SK-N-MC (cell line): ENCODE data around the gene PEX14.

Experiments used
- EZH2 ChIP-seq: fragments of 200-600 bp; sonication (generic); IDR thresholded peaks from one replicate; pipeline ENCODE4 v1.6.1; 2017; ENCODE audit warnings: antibody characterized with exemption
- FOXP2 ChIP-seq: optimal IDR thresholded peaks from 2 replicates; pipeline ENCODE3; 2011; ENCODE audit warnings: mild to moderate bottlenecking, moderate library complexity; ENCODE audit not compliant: insufficient read depth; ENCODE audit errors: extremely low read length, control extremely low read depth
- POLR2AphosphoS5 ChIP-seq: IDR thresholded peaks from 2 replicates; pipeline ENCODE4 v1.6.1; 2012; ENCODE audit warnings: mild to moderate bottlenecking, low read depth, low read length, borderline replicate concordance

DNA sequence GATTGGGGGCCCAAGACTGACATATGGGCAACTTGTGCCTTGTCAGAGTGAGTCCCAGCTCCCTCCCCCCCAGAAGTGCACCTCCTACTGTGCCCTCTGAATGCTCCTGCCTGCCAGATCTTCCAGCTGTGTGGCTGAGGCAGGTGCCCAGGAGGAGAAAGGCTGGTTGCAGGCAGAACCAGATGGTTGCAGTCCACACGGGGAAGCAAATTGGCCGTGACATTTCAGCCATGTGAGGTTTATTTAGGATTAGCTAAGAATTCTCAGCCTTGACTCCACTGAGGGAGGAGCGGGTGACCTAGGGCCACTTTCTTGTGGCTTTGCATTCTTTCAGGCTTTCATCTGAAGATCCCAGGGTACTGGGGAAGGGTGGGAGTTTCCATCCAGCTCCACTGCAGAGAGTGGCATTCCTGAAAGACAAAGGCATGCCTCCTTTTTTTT is 33.8 kb downstream of the PEX14 start:
- TF ChIP-seq EZH2 (no peak), POLR2AphosphoS5 (no peak), FOXP2 (no peak)
